RPMI8226 (cell line): ENCODE results near the gene ATAT1.
"Not testable (repeated sequence)": the region's sequence is repeated elsewhere in the genome, so short reads cannot be mapped to it uniquely, and the experiment has no call there.

ENCODE experiments used
- DNase-seq: peaks from one replicate; pipeline ENCODE4 v3.0.0-alpha.2; 2015

The ATAT1 gene

DNA sequence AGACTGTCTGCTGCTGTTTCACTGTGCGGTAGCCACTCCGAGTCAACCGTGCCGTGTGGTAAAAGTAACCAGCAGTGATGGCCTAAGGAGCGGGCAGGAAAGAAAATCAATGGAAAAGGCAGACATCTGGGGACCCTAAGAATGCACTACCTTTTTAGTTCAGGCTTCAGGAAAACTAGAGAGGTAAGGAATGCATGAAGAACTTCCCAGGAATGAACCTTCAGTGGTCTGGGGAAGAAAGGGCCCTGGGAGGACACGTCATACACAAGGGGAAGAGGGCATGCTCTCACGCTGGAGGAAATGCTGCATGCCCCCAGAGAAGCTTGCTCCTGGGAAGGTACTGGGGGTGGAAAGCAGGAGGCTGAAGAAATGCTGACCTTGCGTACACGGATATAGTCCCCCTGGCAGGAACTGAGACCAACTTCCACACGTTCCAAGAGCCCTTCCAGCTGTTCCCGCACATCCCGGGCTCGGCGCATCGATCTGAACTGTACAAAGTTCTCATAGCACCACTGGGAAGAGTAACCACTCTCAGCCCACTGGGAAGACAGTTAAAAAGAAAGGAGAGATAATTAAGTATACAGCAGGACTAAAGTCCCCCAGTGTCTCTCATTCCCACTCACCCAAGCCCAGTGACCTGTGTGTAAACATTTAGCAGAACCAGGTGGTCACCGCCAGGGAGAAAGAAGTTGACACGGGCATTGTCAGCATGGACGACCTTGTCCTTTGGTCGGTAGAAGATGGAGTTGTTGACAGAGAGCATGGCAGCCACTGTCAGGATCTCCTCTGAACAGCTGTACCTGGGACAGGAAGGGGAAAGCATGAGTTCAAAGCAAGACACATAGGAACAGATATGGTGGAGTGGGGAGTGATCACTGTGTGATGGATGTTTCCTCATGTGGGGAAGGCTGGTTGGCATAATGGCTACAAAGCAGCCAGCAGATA lies 28.4 kb downstream of the ATAT1 start:
- DNase-seq = no peak

GRCh38 chr6:30655743-30656094 lies 29.0 kb downstream of the ATAT1 start:
- DNase-seq = no peak

DNA sequence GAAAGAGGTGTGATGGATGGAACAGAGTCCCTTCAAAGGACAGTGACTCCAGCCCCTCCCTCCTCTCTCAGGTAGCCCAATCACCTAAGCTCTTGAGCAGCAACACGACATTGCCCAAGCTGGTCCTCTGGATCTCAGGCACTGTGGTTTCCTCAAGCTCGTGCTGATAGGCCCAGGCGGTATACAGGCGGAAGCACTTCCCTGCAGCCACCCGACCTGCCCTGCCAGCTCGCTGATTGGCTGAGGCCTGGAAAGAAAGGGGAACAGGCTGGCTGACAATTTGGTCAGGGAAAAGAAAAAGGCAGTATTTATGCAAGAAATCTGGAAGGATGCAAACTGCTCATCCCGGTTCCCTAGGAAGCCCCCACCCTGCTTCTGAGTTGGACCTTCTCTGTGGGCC lies 29.8 kb downstream of the ATAT1 start:
- DNase-seq = no peak

GRCh38 chr6:30657454-30657853 lies 30.8 kb downstream of the ATAT1 start:
- no peak for DNase-seq

DNA sequence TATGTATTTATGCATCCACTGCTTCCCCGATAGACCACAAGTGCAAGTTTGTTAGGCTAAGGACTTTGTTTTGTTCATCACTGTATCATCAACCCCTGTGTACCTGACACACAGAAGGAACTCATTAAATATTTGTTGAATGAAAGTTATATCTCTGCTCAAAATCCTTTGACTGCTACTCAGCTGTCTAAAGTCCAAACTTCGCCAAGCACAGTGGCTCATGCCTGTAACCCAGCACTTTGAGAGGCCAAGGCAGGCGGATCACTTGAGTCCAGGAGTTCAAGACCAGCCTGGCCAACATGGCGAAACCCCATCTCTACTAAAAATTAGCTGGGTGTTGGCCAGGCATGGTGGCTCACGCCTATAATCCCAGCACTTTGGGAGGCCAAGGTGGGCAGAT lies 31.2 kb downstream of the ATAT1 start:
- DNase-seq = not testable (repeated sequence)

DNA sequence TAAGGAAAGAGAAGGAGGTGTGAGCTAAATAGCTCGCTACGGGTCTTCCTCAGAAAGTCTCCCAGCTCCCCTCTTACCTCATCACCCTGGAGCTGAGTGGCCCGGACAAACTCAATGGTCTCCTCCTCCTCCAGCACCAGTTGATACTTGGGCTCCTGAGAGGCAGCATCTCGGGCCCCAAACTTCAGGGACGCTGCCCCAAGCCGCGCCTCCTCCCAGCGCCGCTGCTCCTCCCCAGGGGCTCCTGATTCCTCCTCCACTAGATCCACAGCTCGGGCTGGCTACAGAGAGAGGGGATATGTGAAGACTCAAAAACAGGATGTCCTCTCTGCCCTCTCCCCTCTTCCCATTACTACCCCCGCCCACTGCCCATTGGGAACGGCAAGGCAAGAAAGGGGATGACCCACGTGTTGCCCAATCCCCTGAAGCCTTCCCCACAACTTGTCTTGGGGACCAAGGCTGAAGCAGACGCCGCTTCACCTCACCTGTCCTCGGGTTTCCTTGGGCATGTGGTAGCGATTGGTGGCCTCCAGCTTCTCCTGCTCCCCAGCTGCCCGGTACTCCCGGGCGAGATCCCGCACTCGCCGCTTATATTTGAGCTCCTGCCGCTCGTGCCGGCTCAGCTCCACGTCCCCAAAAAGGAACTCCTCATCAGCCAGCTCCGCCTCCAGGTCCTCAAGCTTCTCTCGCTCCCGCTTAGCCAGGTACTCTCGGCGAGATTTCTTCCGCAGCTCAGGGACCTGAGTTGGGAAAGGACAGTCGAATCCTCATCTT lies 38.5 kb downstream of the ATAT1 start:
- no peak for DNase-seq

- not testable (repeated sequence) for DNase-seq
These were observed 39.6 kb downstream of the ATAT1 start for GRCh38 chr6:30666300-30666699.

DNA sequence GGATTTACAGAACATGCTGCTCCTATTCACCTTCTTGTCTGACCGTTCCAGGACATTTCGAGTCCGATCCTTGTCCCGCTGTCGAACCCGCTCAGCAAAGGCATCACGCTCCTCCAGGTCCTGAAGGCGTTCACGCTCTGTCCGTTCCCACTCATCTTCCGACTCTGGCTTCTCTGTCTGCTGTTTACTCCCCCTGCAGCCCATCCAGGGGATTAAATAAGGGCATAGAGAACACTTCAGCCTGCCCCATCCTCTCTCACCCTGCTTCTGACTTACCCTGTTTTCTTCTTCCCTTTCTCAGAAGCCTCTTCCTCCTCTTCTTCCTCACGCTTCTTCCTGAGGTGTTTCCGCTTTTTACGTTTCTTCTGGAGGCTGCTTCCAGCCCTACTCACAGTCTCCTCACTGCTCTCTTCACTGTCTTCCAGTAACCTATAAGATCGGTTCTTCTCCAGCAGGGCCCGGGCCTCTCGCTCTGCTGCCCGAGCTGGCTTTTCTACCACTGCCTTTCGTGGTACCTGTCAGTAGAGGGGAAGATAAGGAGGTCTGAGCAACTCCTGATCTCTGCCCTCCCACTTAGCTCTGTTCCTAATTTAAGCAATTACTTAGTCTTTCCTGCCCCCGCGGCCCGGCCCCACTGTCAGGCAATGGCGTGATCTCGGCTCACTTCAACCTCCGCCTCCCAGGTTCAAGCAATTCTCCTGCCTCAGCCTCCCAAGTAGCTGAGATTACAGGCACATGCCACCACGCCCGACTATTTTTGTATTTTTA lies 44.3 kb downstream of the ATAT1 start:
- no peak for DNase-seq

DNA sequence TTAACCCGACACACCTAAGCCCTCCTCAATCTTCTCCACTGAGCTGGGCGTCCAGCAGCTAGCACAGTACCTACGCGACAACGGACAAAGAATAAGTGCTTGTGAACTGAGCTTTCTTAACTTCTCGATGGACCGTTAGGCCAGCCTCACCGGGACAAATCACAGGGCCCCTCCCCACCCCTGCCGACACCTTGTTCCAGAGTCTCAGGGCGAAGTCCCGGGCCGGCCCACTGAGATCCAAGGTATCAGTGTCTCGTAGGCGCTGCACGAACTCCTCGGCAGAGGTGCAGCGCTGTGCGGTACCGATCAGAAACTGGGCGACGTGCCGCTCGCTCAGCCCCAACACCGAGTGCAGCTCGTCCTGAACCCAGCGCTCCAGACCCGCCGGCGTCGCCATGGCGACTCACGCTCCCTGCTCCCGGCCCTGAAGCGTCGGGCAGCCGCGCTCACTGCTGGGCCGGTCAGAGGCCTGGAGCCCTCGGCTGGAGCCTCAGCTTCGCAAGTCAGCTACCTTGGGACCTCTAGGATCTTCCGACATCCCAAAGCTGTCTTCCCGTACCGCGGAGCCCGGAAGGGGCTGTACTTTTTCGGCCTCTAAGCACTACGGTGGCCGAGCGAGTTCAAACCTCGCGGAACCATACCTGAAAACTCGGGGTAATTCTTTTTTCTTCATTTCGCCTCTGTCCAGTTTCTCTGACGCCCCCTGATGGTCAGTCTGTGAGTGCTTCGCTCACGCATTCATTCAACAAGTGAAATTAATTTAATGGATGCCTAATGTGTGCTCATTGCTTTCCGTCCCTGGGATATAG lies 46.0 kb downstream of the ATAT1 start, which contains the start of gene DHX16:
Gene DHX16 (minus strand): TSS at position 562 of the 809 bp plus-strand sequence. CDS start 165 bp downstream, at position 397.
- DNase-seq = peak; percentile 99

DNA sequence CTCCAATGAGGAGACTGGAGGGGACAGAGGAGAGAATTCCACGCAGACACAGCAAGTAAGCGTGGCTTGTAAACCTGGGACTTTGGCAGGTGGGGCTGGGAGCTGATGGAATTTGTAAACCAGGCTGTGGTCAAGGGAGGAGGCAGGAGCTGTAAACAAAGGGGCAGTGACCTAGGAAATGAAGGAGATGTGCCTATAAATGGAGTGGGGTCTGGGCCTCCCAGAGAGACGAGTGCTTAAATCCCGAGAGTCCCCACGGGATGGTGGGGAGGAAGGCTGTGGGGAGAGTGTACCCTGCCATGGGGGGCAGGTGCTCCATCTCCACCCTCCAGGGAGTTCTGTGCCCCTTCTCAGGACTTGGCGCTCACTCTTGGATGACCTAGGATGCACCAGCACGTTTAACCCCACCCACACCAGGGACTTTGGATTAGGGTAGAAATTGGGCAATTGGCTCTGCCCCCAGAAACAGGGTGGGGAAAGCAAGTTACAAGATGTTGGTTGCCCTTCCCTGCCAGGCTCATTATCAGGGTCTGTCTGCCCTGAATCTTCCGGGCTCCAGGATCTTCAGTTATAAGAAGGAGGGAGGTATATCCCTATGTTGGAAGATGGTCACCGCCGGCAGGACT lies 50.1 kb downstream of the ATAT1 start:
- no peak for DNase-seq

- DNase-seq = peak; percentile 85
These were observed 52.5 kb downstream of the ATAT1 start for GRCh38 chr6:30678964-30679726.

- no peak for DNase-seq
These were observed 53.3 kb downstream of the ATAT1 start for GRCh38 chr6:30679765-30680535.

GRCh38 chr6:30681766-30682142 lies 55.1 kb downstream of the ATAT1 start:
- no peak for DNase-seq

GRCh38 chr6:30682143-30683117 lies 55.8 kb downstream of the ATAT1 start:
- DNase-seq = peak; percentile 96

- DNase-seq = no peak
These were observed 56.7 kb downstream of the ATAT1 start for GRCh38 chr6:30683183-30683979.

DNA sequence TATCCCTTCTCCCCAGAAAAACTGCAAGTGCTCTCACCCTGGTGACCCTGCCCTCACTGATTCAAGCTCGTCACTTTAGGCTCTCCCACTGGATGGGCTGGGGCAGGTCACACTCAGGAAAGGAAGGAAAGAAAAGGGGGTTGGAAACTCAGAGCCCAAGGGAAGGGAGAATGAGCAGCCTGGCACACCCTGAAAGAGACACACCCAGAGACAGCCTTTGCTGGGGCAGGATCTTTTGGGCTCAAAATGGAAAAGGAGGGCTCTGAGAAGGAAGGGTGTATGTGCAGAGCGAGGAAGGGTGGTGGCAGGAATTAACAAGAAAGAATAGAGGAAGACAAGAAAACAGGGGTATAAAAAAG lies 57.3 kb downstream of the ATAT1 start:
- DNase-seq = no peak

DNA sequence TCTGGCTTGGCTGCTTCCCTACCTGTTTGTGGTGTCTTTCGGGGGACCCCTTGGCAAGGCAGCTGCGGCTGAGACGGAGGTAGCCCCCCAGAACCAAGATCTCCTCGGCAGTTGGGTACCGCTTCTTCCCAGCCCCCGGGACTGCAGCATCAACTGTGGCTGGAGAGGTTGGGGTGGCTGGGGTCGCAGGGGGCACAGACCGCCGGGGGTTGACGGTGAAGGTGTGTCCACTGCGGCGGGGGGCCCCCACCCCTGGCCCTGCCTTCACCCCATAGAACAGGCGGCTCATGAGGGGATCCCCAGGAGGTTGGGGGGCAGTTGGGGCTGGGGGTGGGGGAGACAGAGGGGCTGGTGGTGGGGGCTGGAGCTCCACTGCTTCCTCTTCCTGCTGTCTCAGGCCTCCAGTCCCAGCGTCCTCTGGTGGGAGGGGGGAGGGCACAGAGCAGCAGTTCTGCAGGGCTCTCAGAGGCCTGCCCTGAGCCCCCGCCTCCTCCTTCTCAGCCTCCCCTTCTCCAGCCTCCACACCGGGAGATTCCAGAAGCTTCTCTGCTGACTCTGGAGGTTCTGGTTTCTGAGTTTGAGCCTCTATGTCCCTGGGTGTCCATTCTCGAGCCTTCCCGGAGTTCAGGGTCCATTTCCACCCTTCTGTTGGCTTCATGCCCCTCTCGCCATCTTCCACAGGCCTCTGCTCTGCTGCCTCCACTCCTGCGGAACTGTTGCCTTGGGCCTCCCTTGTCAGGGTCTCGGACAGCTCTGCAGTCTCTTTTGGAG lies 57.9 kb downstream of the ATAT1 start:
- DNase-seq = peak; percentile 77
